ENCODE results near the gene UBL3.

GRCh38 chr13:29760544-29760943 lies 89.9 kb downstream of the UBL3 start:
- TF ChIP-seq TAF1 (IDR thresholded peaks at IDR 0.05; ENCODE audit: borderline replicate concordance, low read depth, low read length) = no peak
- TF ChIP-seq POLR2A (IDR thresholded peaks at IDR 0.05; ENCODE audit: low read depth, low read length) = no peak
